H1 (cell line): ENCODE data around the gene MYCBPAP. TPM values are rescaled to one million over a fixed set of nuclear protein-coding genes. Genes with fewer than 3 reads are reported as not detected.

Experiments used
- CTCF ChIA-PET: fragments of 300-600 bp; sonication (Branson Sonifier 250); formaldehyde crosslinking; loops from one replicate; lab custom pipeline; 2021; ENCODE audit not compliant: partially characterized antibody; lab: Charles Lee
- POLR2A ChIA-PET: fragments of 300-600 bp; sonication (Branson Sonifier 250); formaldehyde crosslinking; loops from one replicate; lab custom pipeline; 2021; ENCODE audit warnings: inconsistent platforms; ENCODE audit not compliant: partially characterized antibody; lab: Charles Lee
- DNase-seq, 2 experiments: peaks; one replicate each; pipeline versions ENCODE4 v3.0.0 to v3.0.0-alpha.2; 2010 to 2022; ENCODE audit warnings: low spot score in 2 of 2, low read depth in 1 of 2, mixed read lengths in 1 of 2
- FAIRE-seq: peaks from 2 replicates; lab custom pipeline; 2011; peaks lifted over from hg19 to GRCh38; lab: Jason Lieb, UNC
- H2AFZ ChIP-seq: 2 replicates; pipeline ENCODE4 v1.8.1; 2012; ENCODE audit warnings: low read length, inconsistent platforms
- H2AK5ac ChIP-seq: 2 replicates; pipeline ENCODE4 v1.6.1; 2013; ENCODE audit warnings: low read depth, low read length
- H2BK120ac ChIP-seq: replicated peaks from 2 replicates; pipeline ENCODE3; 2013; ENCODE audit warnings: low read depth, low read length, inconsistent platforms
- H2BK12ac ChIP-seq: 2 replicates; pipeline ENCODE4 v1.6.1; 2013; ENCODE audit warnings: low read depth, low read length
- H2BK15ac ChIP-seq: 2 replicates; pipeline ENCODE4 v1.6.1; 2013; ENCODE audit warnings: low read length
- H2BK20ac ChIP-seq: 2 replicates; pipeline ENCODE4 v1.6.1; 2013; ENCODE audit warnings: low read length
- H2BK5ac ChIP-seq: 2 replicates; pipeline ENCODE4 v1.6.1; 2013; ENCODE audit warnings: low read depth, low read length
- H3K14ac ChIP-seq: 2 replicates; pipeline ENCODE4 v1.6.1; 2013; ENCODE audit warnings: inconsistent platforms; ENCODE audit not compliant: insufficient read length
- H3K18ac ChIP-seq: 2 replicates; pipeline ENCODE4 v1.6.1; 2013; ENCODE audit warnings: low read length; ENCODE audit errors: extremely low read depth
- H3K23ac ChIP-seq: 2 replicates; pipeline ENCODE4 v1.6.1; 2013; ENCODE audit warnings: inconsistent platforms; ENCODE audit not compliant: insufficient read length
- H3K23me2 ChIP-seq: 2 replicates; pipeline ENCODE4 v1.6.1; 2013; ENCODE audit warnings: low read depth, low read length
- H3K27ac ChIP-seq: 2 replicates; pipeline ENCODE4 v1.6.1; 2011; ENCODE audit warnings: low read depth, low read length, inconsistent platforms
- H3K27me3 ChIP-seq, 4 experiments: replicated peaks in 1 of 4; 1 replicate in 1 of 4; 2 replicates in 3 of 4; pipeline versions ENCODE4 v1.6.1 to v1.8.1; 2011 to 2013; ENCODE audit warnings: low read length in 3 of 4, mild to moderate bottlenecking in 3 of 4, inconsistent platforms in 2 of 4, mixed read lengths in 2 of 4, moderate library complexity in 1 of 4; ENCODE audit not compliant: control insufficient read depth in 3 of 4, insufficient read depth in 3 of 4; ENCODE audit errors: extremely low read depth in 1 of 4
- H3K36me3 ChIP-seq, 4 experiments: 2 replicates each; pipeline versions ENCODE4 v1.6.1 to v1.8.1; 2011 to 2013; ENCODE audit warnings: mild to moderate bottlenecking in 4 of 4, low read length in 3 of 4, moderate library complexity in 2 of 4, control low read depth in 1 of 4, inconsistent platforms in 1 of 4; ENCODE audit not compliant: insufficient read depth in 4 of 4, control insufficient read depth in 2 of 4
- H3K4ac ChIP-seq: replicated peaks from 2 replicates; pipeline ENCODE3; 2013; ENCODE audit warnings: low read length, low read depth, mixed read lengths, inconsistent platforms; ENCODE audit not compliant: insufficient read length
- H3K4me1 ChIP-seq, 4 experiments: replicated peaks in 1 of 4; 1 replicate in 1 of 4; 2 replicates in 3 of 4; pipeline versions ENCODE4 v1.6.1 to v1.8.1; 2011 to 2013; ENCODE audit warnings: low read length in 3 of 4, inconsistent platforms in 2 of 4, mixed read lengths in 1 of 4; ENCODE audit not compliant: insufficient read depth in 4 of 4, control insufficient read depth in 3 of 4
- H3K4me2 ChIP-seq, 2 experiments: 2 replicates each; pipeline versions ENCODE4 v1.6.1 to v1.8.1; 2011 to 2013; ENCODE audit warnings: low read depth in 2 of 2, low read length in 2 of 2, control low read depth in 1 of 2, inconsistent platforms in 1 of 2, mild to moderate bottlenecking in 1 of 2; ENCODE audit not compliant: insufficient read depth in 1 of 2
- H3K4me3 ChIP-seq, 4 experiments: fragments of 200-600, 300-600 bp in 1 of 4; sonication (generic), shearing (Covaris generic), sonication (Bioruptor Twin) in 1 of 4; 2 replicates each; pipeline versions ENCODE4 v1.5.1 to v1.8.1; 2011 to 2016; ENCODE audit warnings: low read length in 4 of 4, low read depth in 3 of 4, control low read depth in 2 of 4, inconsistent platforms in 2 of 4, mild to moderate bottlenecking in 2 of 4, mixed read lengths in 1 of 4, moderate library complexity in 1 of 4; ENCODE audit not compliant: insufficient read depth in 2 of 4; ENCODE audit errors: extremely low read depth in 1 of 4
- H3K56ac ChIP-seq: replicated peaks from 2 replicates; pipeline ENCODE3; 2013; ENCODE audit warnings: low read depth, mild to moderate bottlenecking, mixed read lengths, low read length, inconsistent platforms; ENCODE audit not compliant: insufficient read length
- H3K79me1 ChIP-seq: 2 replicates; pipeline ENCODE4 v1.6.1; 2013; ENCODE audit warnings: low read depth, low read length, control low read depth
- H3K79me2 ChIP-seq, 2 experiments: 2 replicates each; pipeline versions ENCODE4 v1.6.1 to v1.8.1; 2012 to 2013; ENCODE audit warnings: low read length in 2 of 2, mild to moderate bottlenecking in 2 of 2, inconsistent platforms in 1 of 2; ENCODE audit not compliant: insufficient read depth in 2 of 2, control insufficient read depth in 1 of 2
- H3K9ac ChIP-seq, 4 experiments: replicated peaks in 1 of 4; 1 replicate in 1 of 4; 2 replicates in 3 of 4; pipeline versions ENCODE4 v1.6.1 to v1.8.1; 2011 to 2013; ENCODE audit warnings: low read depth in 3 of 4, low read length in 3 of 4, control low read depth in 2 of 4, mild to moderate bottlenecking in 2 of 4, moderate library complexity in 2 of 4, inconsistent platforms in 1 of 4; ENCODE audit errors: extremely low read depth in 1 of 4
- H3K9me3 ChIP-seq, 2 experiments: 2 replicates each; pipeline versions ENCODE4 v1.6.1 to v1.8.1; 2012 to 2013; ENCODE audit warnings: mild to moderate bottlenecking in 2 of 2, moderate library complexity in 2 of 2, control low read depth in 1 of 2, inconsistent platforms in 1 of 2, low read depth in 1 of 2, low read length in 1 of 2, mixed read lengths in 1 of 2; ENCODE audit not compliant: insufficient read depth in 2 of 2
- H4K20me1 ChIP-seq, 2 experiments: replicated peaks in 1 of 2; 2 replicates each; pipeline versions ENCODE3 to v1.8.1; 2011 to 2013; ENCODE audit warnings: inconsistent platforms in 2 of 2, low read length in 2 of 2, mild to moderate bottlenecking in 1 of 2; ENCODE audit not compliant: insufficient read depth in 2 of 2, control insufficient read depth in 1 of 2
- H4K5ac ChIP-seq: 2 replicates; pipeline ENCODE4 v1.6.1; 2013; ENCODE audit warnings: low read length, low read depth, mixed read lengths, inconsistent platforms; ENCODE audit not compliant: insufficient read length
- H4K8ac ChIP-seq: 2 replicates; pipeline ENCODE4 v1.8.0; 2013; ENCODE audit warnings: mild to moderate bottlenecking, moderate library complexity, low read length, inconsistent platforms; ENCODE audit not compliant: insufficient read depth; ENCODE audit errors: extremely low read depth
- H4K91ac ChIP-seq: replicated peaks from 2 replicates; pipeline ENCODE3; 2013; ENCODE audit warnings: low read length, mixed read lengths, inconsistent platforms; ENCODE audit not compliant: insufficient read length
- EGR1 ChIP-seq: IDR thresholded peaks from 2 replicates; pipeline ENCODE4 v1.6.1; 2011; ENCODE audit warnings: low read depth, low read length, borderline replicate concordance
- GABPA ChIP-seq: IDR thresholded peaks from 2 replicates; pipeline ENCODE4 v1.6.1; 2011; ENCODE audit warnings: mild to moderate bottlenecking, low read length, moderate library complexity, borderline replicate concordance; ENCODE audit not compliant: insufficient read depth
- NRF1 ChIP-seq: IDR thresholded peaks from 2 replicates; pipeline ENCODE4 v1.6.1; 2011; ENCODE audit warnings: mild to moderate bottlenecking, low read depth, low read length, improper control_type of control experiment
- POU5F1 ChIP-seq: IDR thresholded peaks from 2 replicates; pipeline ENCODE4 v1.6.1; 2011; ENCODE audit warnings: low read depth, mild to moderate bottlenecking, low read length, moderate library complexity
- SIX5 ChIP-seq: IDR thresholded peaks from 2 replicates; pipeline ENCODE4 v1.6.1; 2011; ENCODE audit warnings: mild to moderate bottlenecking, low read depth, low read length
- WGBS, 2 experiments: shearing (Covaris generic) in 1 of 2; methylation state at CpG; one replicate each; pipeline versions ENCODE4 v1.1.6 to v1.1.7; 2013 to 2015; ENCODE audit warnings: low lambda C conversion rate in 2 of 2, mixed read lengths in 2 of 2, inconsistent platforms in 1 of 2, low coverage in 1 of 2, missing lambda C conversion rate in 1 of 2; ENCODE audit not compliant: insufficient replicate concordance in 2 of 2, insufficient coverage in 1 of 2, insufficient read length in 1 of 2; ENCODE audit errors: extremely low coverage in 1 of 2, missing lambda C conversion rate in 1 of 2; 5-methylcytosine and 5-hydroxymethylcytosine counted together
- polyA plus RNA-seq, 7 experiments: library from polyadenylated mRNA; depleted of rRNA in 3 of 7; stranded (reverse) in 5 of 7; unstranded in 2 of 7; fragments of >200 nt in 5 of 7; fragments of 200-250 nt in 2 of 7; gene quantifications; 1 replicate in 5 of 7; 2 replicates in 1 of 7; 4 replicates in 1 of 7; pipeline versions ENCODE4 v1.2.1 to v1.2.3, GENCODE V29; 2011 to 2013; ENCODE audit warnings: missing spikeins in 2 of 7, mixed read lengths in 2 of 7
- total RNA-seq: library from RNA; stranded (reverse); fragmentation: NEBNext Ultra II Directional; extraction: Animal tissue kit (Norgen Biotek cat#: 25700); gene quantifications from 2 replicates; pipeline ENCODE4 v1.2.1, GENCODE V29; 2021

The MYCBPAP gene
- total and polyA plus RNA-seq, 2 of the 8 experiments (the other 6 are each of a cell fraction or from before 2014, with no cell fraction given): 0.89 to 3.3 TPM

DNA sequence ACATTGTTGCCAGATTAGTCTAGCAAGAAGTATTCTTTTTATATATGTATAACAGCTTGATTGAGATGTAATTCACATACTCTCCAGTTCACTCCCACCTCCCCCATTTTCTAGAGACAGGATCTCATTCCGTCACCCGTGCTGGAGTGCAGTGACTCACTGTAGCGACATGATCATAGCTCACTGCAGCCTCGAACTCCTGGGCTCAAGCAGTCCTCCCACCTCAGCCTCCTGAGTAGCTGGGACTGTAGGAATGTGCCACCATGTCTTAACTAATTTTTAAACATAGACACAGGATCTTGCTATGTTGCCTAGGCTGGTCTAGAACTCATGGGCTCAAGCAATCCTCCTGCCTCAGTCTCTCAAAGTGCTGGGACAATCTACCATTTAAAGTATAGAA lies 32.9 kb upstream of the MYCBPAP start:
- no peaks in the 10 kb centered on the region for H3K36me3 ChIP-seq
- no peak overlapping the region for H3K27ac ChIP-seq
- no peak overlapping the region for H4K8ac ChIP-seq
- H3K14ac ChIP-seq: no peak overlapping the region
- no peak overlapping the region for H3K4me3 ChIP-seq
- no peaks in the 10 kb centered on the region for H3K79me1 ChIP-seq
- no peak overlapping the region for H2BK12ac ChIP-seq
- peaks cover 8% of the 10 kb centered on the region for H3K23me2 ChIP-seq
- H2AFZ ChIP-seq: no peak overlapping the region
- H3K4me2 ChIP-seq: no peak overlapping the region
- H3K79me2 ChIP-seq: peaks cover 0 to 3% of the 10 kb centered on the region in 2 experiments; a peak in 1 of 4 replicates
- no peaks in the 10 kb centered on the region for H3K9me3 ChIP-seq
- no peak overlapping the region for H4K5ac ChIP-seq
- H3K4ac ChIP-seq: no peak overlapping the region
- 89% methylated on average over 4 of the region's 4 CpGs; no CpG with 5 or more reads in 1 of the 2 experiments for WGBS, 2 experiments
- H2BK120ac ChIP-seq: no peak overlapping the region
- H3K56ac ChIP-seq: no peak overlapping the region
- H2BK5ac ChIP-seq: no peak overlapping the region
- ChIA-PET POLR2A (interaction anchor here (1.1 kb wide), 2 partner anchors 49 to 82 kb away, joined by 3 to 4 read pairs; partner anchors contain the start of gene ACSF2), CTCF (interaction anchor here (1.2 to 8.8 kb wide), 6 partner anchors 15 to 356 kb away, joined by 3 to 49 read pairs (median 4); partner anchors contain the start of gene LRRC59)
- no peak overlapping the region for H3K18ac ChIP-seq
- H3K27me3 ChIP-seq: peaks cover 0 to 5% (median 3%) of the 10 kb centered on the region in 4 experiments; a peak in 3 of 7 replicates
- H2AK5ac ChIP-seq: no peak overlapping the region
- no peak overlapping the region for H4K91ac ChIP-seq
- DNase-seq (no peak), FAIRE-seq (no peak)
- H3K9ac ChIP-seq: no peak overlapping the region
- H2BK15ac ChIP-seq: no peak overlapping the region
- H3K4me1 ChIP-seq: peaks cover 0 to 8% (median 6%) of the 10 kb centered on the region in 4 experiments; a peak in 6 of 7 replicates
- no peak overlapping the region for H3K23ac ChIP-seq
- H4K20me1 ChIP-seq: peaks cover 0 to 2% of the 10 kb centered on the region in 2 experiments
- no peak overlapping the region for H2BK20ac ChIP-seq
- TF ChIP-seq NRF1 (no peak), POU5F1 (no peak), GABPA (no peak), EGR1 (no peak), SIX5 (no peak)
